ENCODE measurements around the gene ENO1.
"Not testable (repeated sequence)": the region's sequence is repeated elsewhere in the genome, so short reads cannot be mapped to it uniquely, and the experiment has no call there.

DNA sequence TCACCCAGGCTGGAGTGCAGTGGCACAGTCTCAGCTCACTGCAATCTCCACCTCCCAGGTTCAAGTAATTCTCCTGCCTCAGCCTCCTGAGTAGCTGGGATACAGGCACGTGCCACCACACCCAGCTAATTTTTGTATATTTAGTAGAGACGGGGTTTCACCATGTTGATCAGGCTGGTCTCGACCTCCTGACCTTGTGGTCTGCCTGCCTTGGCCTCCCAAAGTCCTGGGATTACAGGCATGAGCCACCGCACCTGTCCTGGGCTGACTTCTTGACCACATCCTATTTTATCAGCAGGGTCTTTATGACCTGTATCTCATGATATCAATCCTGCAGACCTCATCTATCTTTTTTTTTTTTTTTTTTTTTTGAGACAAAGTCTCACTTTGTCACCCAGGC is 22.2 kb upstream of the ENO1 start:
- TF ChIP-seq, protein P1, sequence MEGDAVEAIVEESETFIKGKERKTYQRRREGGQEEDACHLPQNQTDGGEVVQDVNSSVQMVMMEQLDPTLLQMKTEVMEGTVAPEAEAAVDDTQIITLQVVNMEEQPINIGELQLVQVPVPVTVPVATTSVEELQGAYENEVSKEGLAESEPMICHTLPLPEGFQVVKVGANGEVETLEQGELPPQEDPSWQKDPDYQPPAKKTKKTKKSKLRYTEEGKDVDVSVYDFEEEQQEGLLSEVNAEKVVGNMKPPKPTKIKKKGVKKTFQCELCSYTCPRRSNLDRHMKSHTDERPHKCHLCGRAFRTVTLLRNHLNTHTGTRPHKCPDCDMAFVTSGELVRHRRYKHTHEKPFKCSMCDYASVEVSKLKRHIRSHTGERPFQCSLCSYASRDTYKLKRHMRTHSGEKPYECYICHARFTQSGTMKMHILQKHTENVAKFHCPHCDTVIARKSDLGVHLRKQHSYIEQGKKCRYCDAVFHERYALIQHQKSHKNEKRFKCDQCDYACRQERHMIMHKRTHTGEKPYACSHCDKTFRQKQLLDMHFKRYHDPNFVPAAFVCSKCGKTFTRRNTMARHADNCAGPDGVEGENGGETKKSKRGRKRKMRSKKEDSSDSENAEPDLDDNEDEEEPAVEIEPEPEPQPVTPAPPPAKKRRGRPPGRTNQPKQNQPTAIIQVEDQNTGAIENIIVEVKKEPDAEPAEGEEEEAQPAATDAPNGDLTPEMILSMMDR (IDR thresholded peaks at IDR 0.05), result not testable (repeated sequence)
- not testable (repeated sequence) for TF ChIP-seq POLR2A (IDR thresholded peaks at IDR 0.05)
